PC-9 (cell line): ENCODE measurements around the gene PRMT5.

Experiments used
- EZH2 ChIP-seq: fragments of 200-600 bp; sonication (generic); IDR thresholded peaks from 2 replicates; pipeline ENCODE4 v1.8.0; 2017; ENCODE audit warnings: antibody characterized with exemption, low read depth
- TF ChIP-seq, protein P1 (sequence below): fragments of 200-600 bp; sonication (generic); conservative IDR thresholded peaks from 2 replicates; pipeline ENCODE4 v1.6.1; 2017; ENCODE audit warnings: mixed run types, antibody characterized with exemption, mild to moderate bottlenecking, moderate library complexity

DNA sequence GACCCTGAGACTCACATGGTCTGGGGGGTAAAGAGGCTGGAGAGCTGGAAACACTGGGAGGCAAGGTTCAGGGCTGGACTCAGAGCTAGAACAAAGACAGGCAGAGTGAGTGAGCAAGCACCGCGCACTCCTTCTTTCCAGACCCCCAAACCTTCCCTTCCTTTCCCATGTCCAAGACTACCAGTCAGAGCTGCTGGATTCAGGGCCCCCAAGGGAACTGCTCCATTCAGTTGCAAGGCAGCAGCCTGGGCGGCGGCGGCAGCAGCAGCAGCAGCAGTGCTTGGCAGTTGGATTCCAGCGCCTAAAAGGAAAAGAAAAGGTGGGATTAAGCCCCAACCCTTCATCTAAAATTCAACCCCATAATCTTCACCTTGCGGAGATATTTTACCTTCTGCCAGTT, 27.4 kb downstream of the PRMT5 start:
- TF ChIP-seq, protein P1, sequence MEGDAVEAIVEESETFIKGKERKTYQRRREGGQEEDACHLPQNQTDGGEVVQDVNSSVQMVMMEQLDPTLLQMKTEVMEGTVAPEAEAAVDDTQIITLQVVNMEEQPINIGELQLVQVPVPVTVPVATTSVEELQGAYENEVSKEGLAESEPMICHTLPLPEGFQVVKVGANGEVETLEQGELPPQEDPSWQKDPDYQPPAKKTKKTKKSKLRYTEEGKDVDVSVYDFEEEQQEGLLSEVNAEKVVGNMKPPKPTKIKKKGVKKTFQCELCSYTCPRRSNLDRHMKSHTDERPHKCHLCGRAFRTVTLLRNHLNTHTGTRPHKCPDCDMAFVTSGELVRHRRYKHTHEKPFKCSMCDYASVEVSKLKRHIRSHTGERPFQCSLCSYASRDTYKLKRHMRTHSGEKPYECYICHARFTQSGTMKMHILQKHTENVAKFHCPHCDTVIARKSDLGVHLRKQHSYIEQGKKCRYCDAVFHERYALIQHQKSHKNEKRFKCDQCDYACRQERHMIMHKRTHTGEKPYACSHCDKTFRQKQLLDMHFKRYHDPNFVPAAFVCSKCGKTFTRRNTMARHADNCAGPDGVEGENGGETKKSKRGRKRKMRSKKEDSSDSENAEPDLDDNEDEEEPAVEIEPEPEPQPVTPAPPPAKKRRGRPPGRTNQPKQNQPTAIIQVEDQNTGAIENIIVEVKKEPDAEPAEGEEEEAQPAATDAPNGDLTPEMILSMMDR: no peak
- no peak for TF ChIP-seq EZH2
